Measurements from ENCODE around the gene B4GALT6.

The B4GALT6 gene

GRCh38 chr18:31633392-31634330, 50.7 kb downstream of the B4GALT6 start:
- no peak for DNase-seq (ENCODE audit: low read depth, low spot score)

GRCh38 chr18:31632356-31632755, 52.0 kb downstream of the B4GALT6 start:
- DNase-seq (ENCODE audit: low read depth, low spot score): no peak

GRCh38 chr18:31631526-31631925, 52.9 kb downstream of the B4GALT6 start:
- DNase-seq (ENCODE audit: low read depth, low spot score): no peak

- DNase-seq (ENCODE audit: low read depth, low spot score): no peak
Measured at GRCh38 chr18:31630549-31630948, 53.8 kb downstream of the B4GALT6 start.

- no peak for DNase-seq (ENCODE audit: low read depth, low spot score)
Measured at GRCh38 chr18:31626409-31626808, 58.0 kb downstream of the B4GALT6 start.

- no peak for DNase-seq (ENCODE audit: low read depth, low spot score)
Measured at GRCh38 chr18:31624892-31625640, 59.3 kb downstream of the B4GALT6 start.

GRCh38 chr18:31619291-31619690, 65.1 kb downstream of the B4GALT6 start:
- no peak for DNase-seq (ENCODE audit: low read depth, low spot score)

- no peak for DNase-seq (ENCODE audit: low read depth, low spot score)
Measured at GRCh38 chr18:31618801-31619200, 65.6 kb downstream of the B4GALT6 start.

GRCh38 chr18:31617031-31617717, 67.2 kb downstream of the B4GALT6 start:
- DNase-seq (ENCODE audit: low read depth, low spot score): no peak

- DNase-seq (ENCODE audit: low read depth, low spot score): no peak
Measured at GRCh38 chr18:31616586-31616985, 67.8 kb downstream of the B4GALT6 start.

- no peak for DNase-seq (ENCODE audit: low read depth, low spot score)
Measured at GRCh38 chr18:31614044-31614443, 70.3 kb downstream of the B4GALT6 start.

- no peak for DNase-seq (ENCODE audit: low read depth, low spot score)
Measured at GRCh38 chr18:31612124-31612523, 72.3 kb downstream of the B4GALT6 start.

- no peak for DNase-seq (ENCODE audit: low read depth, low spot score)
Measured at GRCh38 chr18:31611511-31611910, 72.9 kb downstream of the B4GALT6 start.

- DNase-seq (ENCODE audit: low read depth, low spot score): no peak
Measured at GRCh38 chr18:31610286-31611205, 73.8 kb downstream of the B4GALT6 start.

- DNase-seq (ENCODE audit: low read depth, low spot score): no peak
Measured at GRCh38 chr18:31609886-31610285, 74.5 kb downstream of the B4GALT6 start.

- no peak for DNase-seq (ENCODE audit: low read depth, low spot score)
Measured at GRCh38 chr18:31607384-31607783, 77.0 kb downstream of the B4GALT6 start.

GRCh38 chr18:31606265-31606664, 78.1 kb downstream of the B4GALT6 start:
- no peak for DNase-seq (ENCODE audit: low read depth, low spot score)

GRCh38 chr18:31603315-31603714, 81.1 kb downstream of the B4GALT6 start:
- DNase-seq (ENCODE audit: low read depth, low spot score): no peak

GRCh38 chr18:31598021-31598805, 86.2 kb downstream of the B4GALT6 start:
- no peak for DNase-seq (ENCODE audit: low read depth, low spot score)
